Activated naive CD4-positive, alpha-beta T cell treated with anti-CD3 and anti-CD28 coated beads for 36 hours (primary cell): ENCODE data around the gene ADARB1. TPM values are rescaled to one million over a fixed set of nuclear protein-coding genes. Genes with fewer than 3 reads are reported as not detected.

Experiments used
- CTCF ChIA-PET: fragments of 350-600 bp; sonication (Branson Sonifier 250); formaldehyde crosslinking; loops from one replicate; lab custom pipeline; 2021; ENCODE audit warnings: antibody characterized with exemption; lab: Charles Lee
- DNase-seq: peaks from one replicate; pipeline ENCODE4 v3.0.0-alpha.2; 2020
- H3K27ac Mint-ChIP-seq: one replicate; pipeline ENCODE4 v1.8.0; 2021; ENCODE audit warnings: mild to moderate bottlenecking, mixed read lengths
- H3K27me3 Mint-ChIP-seq: one replicate; pipeline ENCODE4 v1.8.0; 2021; ENCODE audit warnings: low read depth, mixed read lengths
- H3K36me3 Mint-ChIP-seq: one replicate; pipeline ENCODE4 v1.8.0; 2021; ENCODE audit warnings: low read depth, mixed read lengths
- H3K4me1 Mint-ChIP-seq: one replicate; pipeline ENCODE4 v1.8.0; 2021; ENCODE audit warnings: low read depth, mixed read lengths
- H3K4me3 Mint-ChIP-seq: one replicate; pipeline ENCODE4 v1.8.0; 2021; ENCODE audit warnings: mild to moderate bottlenecking, moderate library complexity, mixed read lengths
- H3K9me3 Mint-ChIP-seq: one replicate; pipeline ENCODE4 v1.8.0; 2021; ENCODE audit warnings: mixed read lengths
- intact Hi-C: fragments of 100-400 bp; cut with micrococcal nuclease; formaldehyde crosslinking; loops from one replicate; pipeline ENCODE4 v1.15.1; 2023
- total RNA-seq, 2 experiments: library from RNA; stranded (reverse); gene quantifications; one replicate each; pipeline ENCODE4 v1.2.3, GENCODE V29; 2021

Gene ADARB1
- total RNA-seq, 2 experiments from 2014 or later, result 30.1 to 33.3 TPM

DNA sequence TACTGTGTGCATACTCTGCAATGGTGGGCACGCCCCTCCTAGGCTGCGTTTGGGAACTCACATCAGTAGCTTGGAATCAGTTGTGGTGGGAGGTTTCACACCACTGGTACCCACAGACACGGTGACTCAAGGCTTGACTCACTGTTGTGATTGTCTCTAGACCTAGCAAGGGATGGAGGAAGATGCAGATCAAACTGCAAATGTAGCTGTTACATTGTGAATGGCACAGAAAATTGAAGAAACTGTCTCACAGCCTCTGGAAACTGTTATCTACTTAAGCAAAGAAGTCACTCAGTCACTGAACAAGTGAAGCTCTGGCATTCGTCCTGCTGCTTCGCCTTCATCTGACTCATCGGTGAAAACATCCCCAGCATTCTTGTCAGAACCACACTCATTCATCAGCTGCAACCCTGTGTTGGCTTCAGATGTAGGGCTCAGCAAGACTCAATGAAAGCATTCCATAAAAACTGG, 153.8 kb downstream of the ADARB1 start:
- Mint-ChIP-seq H3K9me3 (no peaks in the 10 kb centered on the region), H3K4me3 (no peak overlapping the region), H3K27me3 (no peaks in the 10 kb centered on the region), H3K36me3 (no peaks in the 10 kb centered on the region), H3K27ac (no peak overlapping the region), H3K4me1 (peaks cover 32% of the 10 kb centered on the region)
- DNase-seq, result peak; percentile 79
- intact Hi-C loops, result no loop called here
- CTCF ChIA-PET, result interaction anchor here (1.0 kb wide), 1 partner anchor 75 kb away, joined by 4 read pairs; no protein-coding TSS in a partner anchor

GRCh38 chr21:45228656-45229240, 154.4 kb downstream of the ADARB1 start:
- Mint-ChIP-seq H3K27ac (no peak overlapping the region), H3K27me3 (no peaks in the 10 kb centered on the region), H3K9me3 (no peaks in the 10 kb centered on the region), H3K4me3 (no peak overlapping the region), H3K36me3 (no peaks in the 10 kb centered on the region), H3K4me1 (peaks cover 32% of the 10 kb centered on the region)
- CTCF ChIA-PET, result interaction anchor here (1.0 kb wide), 1 partner anchor 76 kb away, joined by 4 read pairs; no protein-coding TSS in a partner anchor
- DNase-seq, result no peak
- intact Hi-C loops, result no loop called here

DNA sequence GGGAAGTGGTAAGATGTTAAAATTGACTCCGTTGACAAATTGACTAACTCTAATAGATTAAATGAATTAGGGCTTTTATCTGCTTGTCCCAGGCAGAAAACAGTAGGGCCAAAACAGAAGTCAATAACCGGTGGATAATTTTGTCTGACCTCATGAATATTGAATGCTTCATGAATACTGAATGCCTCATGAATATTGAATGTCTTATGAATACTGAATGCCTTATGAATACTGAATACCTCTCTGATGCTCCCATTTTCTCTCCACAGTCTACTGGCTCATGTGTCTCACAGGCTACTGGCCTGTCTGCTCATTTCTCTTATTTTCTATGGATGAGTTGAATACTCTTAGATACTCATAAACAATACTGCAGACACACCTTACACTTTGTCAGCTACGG, 157.3 kb downstream of the ADARB1 start:
- CTCF ChIA-PET, result no interaction called here
- no peak overlapping the region for H3K27ac Mint-ChIP-seq

GRCh38 chr21:45234127-45234526, 159.7 kb downstream of the ADARB1 start:
- DNase-seq, result no peak
- no peaks in the 10 kb centered on the region for H3K36me3 Mint-ChIP-seq
- no peaks in the 10 kb centered on the region for H3K9me3 Mint-ChIP-seq
- no peak overlapping the region for H3K27ac Mint-ChIP-seq
- intact Hi-C loops, result loop anchor here (10.0 kb wide), 1 partner anchor 69 kb away; no protein-coding TSS in a partner anchor
- no peaks in the 10 kb centered on the region for H3K4me1 Mint-ChIP-seq
- CTCF ChIA-PET, result interaction anchor here (0.8 kb wide), 1 partner anchor 93 kb away, joined by 3 read pairs; no protein-coding TSS in a partner anchor
- H3K4me3 Mint-ChIP-seq, result no peak overlapping the region
- peaks cover 20% of the 10 kb centered on the region for H3K27me3 Mint-ChIP-seq

More for the DNA sequence above, 157.3 kb downstream of the ADARB1 start:
- Mint-ChIP-seq H3K4me3 (no peak overlapping the region), H3K36me3 (no peaks in the 10 kb centered on the region), H3K9me3 (no peaks in the 10 kb centered on the region), H3K4me1 (peaks cover 20% of the 10 kb centered on the region), H3K27me3 (peaks cover 9% of the 10 kb centered on the region)
- intact Hi-C loops, result loop anchor here (10.0 kb wide), 1 partner anchor 67 kb away; no protein-coding TSS in a partner anchor
- no peak for DNase-seq

DNA sequence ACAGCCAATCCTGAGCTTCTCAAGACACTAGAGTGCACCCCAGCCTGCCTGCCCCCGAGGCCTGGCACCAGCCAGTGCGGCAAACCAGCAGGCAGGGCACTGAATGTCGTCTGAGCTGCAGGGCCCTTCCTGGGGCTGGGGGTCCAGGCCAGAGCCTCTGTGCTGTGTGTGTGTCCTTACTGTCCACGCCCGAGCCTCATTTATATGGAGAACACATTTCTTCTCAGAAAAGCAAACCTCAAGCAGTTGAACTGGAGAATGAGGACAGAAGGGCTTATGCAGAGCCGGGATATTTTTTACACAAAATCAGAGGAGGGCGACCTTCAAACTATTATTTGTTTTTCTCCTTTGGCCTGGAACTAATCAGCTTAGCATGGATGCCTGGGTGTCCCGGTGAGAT, 160.6 kb downstream of the ADARB1 start:
- intact Hi-C loops, result loop anchor here (10.0 kb wide), 1 partner anchor 70 kb away; no protein-coding TSS in a partner anchor
- H3K4me1 Mint-ChIP-seq, result no peaks in the 10 kb centered on the region
- peaks cover 20% of the 10 kb centered on the region for H3K27me3 Mint-ChIP-seq
- H3K36me3 Mint-ChIP-seq, result no peaks in the 10 kb centered on the region
- DNase-seq, result no peak
- CTCF ChIA-PET, result no interaction called here
- H3K4me3 Mint-ChIP-seq, result no peak overlapping the region
- H3K9me3 Mint-ChIP-seq, result no peaks in the 10 kb centered on the region
- H3K27ac Mint-ChIP-seq, result no peak overlapping the region

- no peak for DNase-seq
- intact Hi-C loops, result loop anchor here (10.0 kb wide), 1 partner anchor 71 kb away; no protein-coding TSS in a partner anchor
- Mint-ChIP-seq H3K36me3 (no peaks in the 10 kb centered on the region), H3K4me3 (no peak overlapping the region), H3K9me3 (no peaks in the 10 kb centered on the region), H3K27me3 (peaks cover 20% of the 10 kb centered on the region), H3K27ac (no peak overlapping the region), H3K4me1 (no peaks in the 10 kb centered on the region)
- CTCF ChIA-PET, result no interaction called here
Measured at GRCh38 chr21:45235488-45235887, 161.1 kb downstream of the ADARB1 start.

GRCh38 chr21:45236481-45236880, 162.1 kb downstream of the ADARB1 start:
- intact Hi-C loops, result loop anchor here (10.0 kb wide), 1 partner anchor 72 kb away; no protein-coding TSS in a partner anchor
- no peak overlapping the region for H3K27ac Mint-ChIP-seq
- no peak overlapping the region for H3K4me3 Mint-ChIP-seq
- no peak for DNase-seq
- no peaks in the 10 kb centered on the region for H3K9me3 Mint-ChIP-seq
- peaks cover 24% of the 10 kb centered on the region for H3K27me3 Mint-ChIP-seq
- H3K36me3 Mint-ChIP-seq, result no peaks in the 10 kb centered on the region
- H3K4me1 Mint-ChIP-seq, result no peaks in the 10 kb centered on the region
- CTCF ChIA-PET, result no interaction called here

DNA sequence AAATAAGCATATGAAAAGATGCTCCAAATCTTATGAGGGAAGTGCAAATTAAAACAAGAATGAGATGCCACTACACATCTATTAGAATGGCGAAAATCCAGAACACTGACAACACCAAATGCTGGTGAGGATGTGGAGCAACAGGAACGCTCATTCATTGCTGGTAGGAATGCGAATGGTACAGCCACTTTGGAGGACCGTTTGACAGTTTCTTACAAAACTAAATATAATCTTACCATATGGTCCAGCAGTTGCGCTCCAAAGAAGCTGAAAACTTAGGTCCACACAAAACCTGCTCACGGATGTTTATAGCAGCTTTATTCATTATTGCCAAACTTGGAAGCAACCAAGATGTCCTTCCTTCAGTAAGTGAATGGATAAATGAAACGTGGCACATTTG, 163.0 kb downstream of the ADARB1 start:
- H3K4me3 Mint-ChIP-seq, result no peak overlapping the region
- intact Hi-C loops, result loop anchor here (10.0 kb wide), 1 partner anchor 73 kb away; no protein-coding TSS in a partner anchor
- CTCF ChIA-PET, result no interaction called here
- H3K9me3 Mint-ChIP-seq, result peaks cover 3% of the 10 kb centered on the region
- peaks cover 24% of the 10 kb centered on the region for H3K27me3 Mint-ChIP-seq
- H3K36me3 Mint-ChIP-seq, result no peaks in the 10 kb centered on the region
- no peaks in the 10 kb centered on the region for H3K4me1 Mint-ChIP-seq
- no peak for DNase-seq
- H3K27ac Mint-ChIP-seq, result no peak overlapping the region

GRCh38 chr21:45241357-45241756, 167.0 kb downstream of the ADARB1 start:
- peaks cover 14% of the 10 kb centered on the region for H3K9me3 Mint-ChIP-seq
- H3K4me3 Mint-ChIP-seq, result no peak overlapping the region
- H3K4me1 Mint-ChIP-seq, result no peaks in the 10 kb centered on the region
- H3K27ac Mint-ChIP-seq, result no peak overlapping the region
- intact Hi-C loops, result no loop called here
- DNase-seq, result no peak
- CTCF ChIA-PET, result interaction anchor here (1.0 to 1.2 kb wide), 2 partner anchors 68 to 104 kb away, joined by 3 to 5 read pairs; no protein-coding TSS in a partner anchor
- H3K27me3 Mint-ChIP-seq, result peaks cover 18% of the 10 kb centered on the region
- peaks cover 4% of the 10 kb centered on the region for H3K36me3 Mint-ChIP-seq

GRCh38 chr21:45243603-45244002, 169.2 kb downstream of the ADARB1 start:
- Mint-ChIP-seq H3K27ac (no peak overlapping the region), H3K9me3 (peaks cover 14% of the 10 kb centered on the region), H3K36me3 (peaks cover 4% of the 10 kb centered on the region), H3K27me3 (peaks cover 4% of the 10 kb centered on the region), H3K4me1 (no peaks in the 10 kb centered on the region), H3K4me3 (no peak overlapping the region)
- intact Hi-C loops, result no loop called here
- DNase-seq, result no peak
- CTCF ChIA-PET, result no interaction called here

DNA sequence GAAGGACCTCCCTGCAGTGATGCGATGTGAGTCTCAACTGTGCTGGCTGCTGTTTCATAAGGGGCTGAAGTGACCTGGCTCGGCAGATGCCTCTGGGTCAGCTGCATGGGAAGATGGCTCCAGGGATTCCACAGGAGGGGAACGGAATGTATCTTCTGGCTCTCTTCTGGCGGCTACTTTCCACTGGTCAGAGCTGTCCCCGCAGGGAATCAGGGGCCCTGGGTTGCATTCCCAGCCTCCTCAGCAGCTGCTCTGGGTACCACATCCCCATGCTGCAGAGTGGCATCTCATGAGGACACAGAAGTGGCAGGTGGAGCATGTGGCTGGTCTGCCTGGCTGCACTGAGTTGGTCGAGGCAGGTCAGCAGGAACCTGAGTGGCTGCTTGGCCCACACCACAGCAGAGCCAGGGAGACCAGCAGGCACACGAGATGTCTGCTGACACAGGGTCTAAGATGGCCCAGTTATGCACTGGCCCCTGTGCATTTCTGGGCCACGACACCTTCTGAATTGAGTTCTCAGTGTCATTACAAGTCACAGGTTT, 170.5 kb downstream of the ADARB1 start:
- no peak for DNase-seq
- H3K4me3 Mint-ChIP-seq, result no peak overlapping the region
- H3K4me1 Mint-ChIP-seq, result no peaks in the 10 kb centered on the region
- peaks cover 4% of the 10 kb centered on the region for H3K27me3 Mint-ChIP-seq
- H3K36me3 Mint-ChIP-seq, result peaks cover 4% of the 10 kb centered on the region
- no peak overlapping the region for H3K27ac Mint-ChIP-seq
- CTCF ChIA-PET, result no interaction called here
- peaks cover 14% of the 10 kb centered on the region for H3K9me3 Mint-ChIP-seq
- intact Hi-C loops, result no loop called here

GRCh38 chr21:45246386-45247320, 172.3 kb downstream of the ADARB1 start:
- Mint-ChIP-seq H3K36me3 (peaks cover 4% of the 10 kb centered on the region), H3K27ac (no peak overlapping the region), H3K4me3 (no peak overlapping the region), H3K9me3 (peaks cover 14% of the 10 kb centered on the region), H3K27me3 (no peaks in the 10 kb centered on the region), H3K4me1 (no peaks in the 10 kb centered on the region)
- intact Hi-C loops, result no loop called here
- DNase-seq, result no peak
- CTCF ChIA-PET, result no interaction called here
